H7 (cell line): ENCODE results near the gene PTPRZ1. TPM values are rescaled to one million over a fixed set of nuclear protein-coding genes. Genes with fewer than 3 reads are reported as not detected.

ENCODE experiments used
- DNase-seq: peaks from one replicate; pipeline ENCODE4 v3.0.0; 2012
- H3K27me3 ChIP-seq: 2 replicates; pipeline ENCODE4 v1.6.0; 2011; ENCODE audit warnings: mild to moderate bottlenecking, low read length; ENCODE audit not compliant: control insufficient read depth, insufficient read depth
- H3K36me3 ChIP-seq: replicated peaks from 2 replicates; pipeline ENCODE4 v1.5.1; 2011; ENCODE audit warnings: low read length; ENCODE audit not compliant: control insufficient read depth, insufficient read depth
- H3K4me3 ChIP-seq: 2 replicates; pipeline ENCODE4 v1.5.1; 2011; ENCODE audit warnings: low read depth, mild to moderate bottlenecking, control low read depth, low read length, moderate library complexity; ENCODE audit not compliant: insufficient read depth
- total RNA-seq: library from RNA; depleted of rRNA; stranded (reverse); fragments of >200 nt; shearing (Covaris generic); gene quantifications from 2 replicates; pipeline ENCODE4 v1.2.3, GENCODE V29; 2014

The PTPRZ1 gene
- total RNA-seq, 1 experiment from 2014 or later = 49.9 TPM

DNA sequence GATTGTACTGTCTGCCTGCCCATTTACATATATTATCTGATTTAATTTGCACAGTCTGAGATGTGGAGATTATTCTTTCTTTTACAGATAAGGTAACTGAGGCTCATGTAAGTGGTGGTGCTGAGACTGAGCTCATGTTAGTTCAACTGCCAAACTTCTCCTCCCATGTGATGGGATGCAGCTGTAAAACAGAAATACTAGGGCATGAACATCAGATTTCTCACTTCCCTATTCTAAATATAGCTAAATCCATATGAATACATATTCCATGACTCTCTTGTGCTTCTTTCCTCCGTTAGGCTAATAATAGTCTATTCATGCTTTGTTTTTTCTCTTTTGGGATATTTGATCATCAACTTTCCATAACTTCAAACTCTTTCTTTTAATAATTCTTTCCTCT lies 84.7 kb downstream of the PTPRZ1 start:
- DNase-seq = no peak
- Histone ChIP-seq H3K27me3 (no peaks in the 10 kb centered on the region), H3K36me3 (no peaks in the 10 kb centered on the region), H3K4me3 (no peak overlapping the region)

DNA sequence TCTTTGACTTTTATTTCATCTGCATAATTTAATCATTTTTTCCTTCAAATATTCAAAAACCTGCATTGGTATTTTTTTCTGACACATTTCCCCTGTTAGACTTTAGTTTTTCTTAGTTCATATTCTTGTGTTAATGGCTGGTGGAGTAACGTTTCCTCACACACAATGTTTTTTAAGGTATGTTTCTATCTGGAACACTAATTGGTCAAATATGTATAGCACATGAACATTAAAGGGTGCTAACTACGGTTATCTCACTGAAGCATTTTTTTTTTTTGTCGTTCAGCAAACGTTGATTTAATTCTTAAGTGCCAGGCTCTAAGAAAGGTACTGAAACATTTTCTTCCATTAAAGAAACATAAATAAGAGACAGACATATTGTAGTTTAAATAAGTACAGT lies 87.7 kb downstream of the PTPRZ1 start:
- Histone ChIP-seq H3K4me3 (no peak overlapping the region), H3K27me3 (no peaks in the 10 kb centered on the region)
- DNase-seq = no peak

DNA sequence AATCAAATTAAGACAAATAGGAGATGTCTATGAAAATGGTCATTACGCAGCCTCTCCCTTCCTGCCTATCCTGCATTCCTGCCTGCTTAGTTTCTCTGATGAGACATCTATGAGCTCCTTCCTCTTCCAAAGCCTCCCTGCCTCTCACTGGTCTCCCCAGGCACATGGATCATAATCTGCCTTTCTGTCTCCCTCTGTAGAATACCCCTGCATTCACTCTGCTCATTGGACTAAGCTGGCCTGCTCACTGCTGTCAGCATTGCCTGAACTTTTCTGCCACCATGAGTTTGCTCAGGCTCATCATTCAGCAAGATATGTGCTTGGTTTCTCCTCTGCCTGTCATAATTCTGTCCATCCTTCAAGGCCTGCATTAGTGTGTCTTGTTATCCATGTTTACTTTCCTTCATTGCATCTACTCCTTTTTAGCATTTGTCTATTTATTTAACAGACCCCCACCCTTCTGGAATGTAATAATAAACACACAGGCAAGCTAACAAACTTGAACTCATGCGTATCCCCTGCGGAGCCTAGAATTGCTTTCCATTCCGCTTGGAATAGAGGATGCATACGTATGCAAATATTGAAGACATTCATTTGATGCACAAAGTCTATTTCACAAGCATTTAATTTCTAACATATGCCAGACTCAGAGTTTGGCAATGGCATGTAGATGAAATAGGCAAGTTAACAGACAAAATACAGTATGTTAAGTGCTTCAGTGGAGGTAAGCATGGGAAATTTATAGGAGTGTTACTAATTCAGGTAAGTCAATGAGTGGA lies 88.3 kb downstream of the PTPRZ1 start:
- DNase-seq = no peak
- no peaks in the 10 kb centered on the region for H3K27me3 ChIP-seq
- H3K36me3 ChIP-seq = no peaks in the 10 kb centered on the region
- no peak overlapping the region for H3K4me3 ChIP-seq

More for the DNA sequence above, 87.7 kb downstream of the PTPRZ1 start:
- H3K36me3 ChIP-seq = no peaks in the 10 kb centered on the region

DNA sequence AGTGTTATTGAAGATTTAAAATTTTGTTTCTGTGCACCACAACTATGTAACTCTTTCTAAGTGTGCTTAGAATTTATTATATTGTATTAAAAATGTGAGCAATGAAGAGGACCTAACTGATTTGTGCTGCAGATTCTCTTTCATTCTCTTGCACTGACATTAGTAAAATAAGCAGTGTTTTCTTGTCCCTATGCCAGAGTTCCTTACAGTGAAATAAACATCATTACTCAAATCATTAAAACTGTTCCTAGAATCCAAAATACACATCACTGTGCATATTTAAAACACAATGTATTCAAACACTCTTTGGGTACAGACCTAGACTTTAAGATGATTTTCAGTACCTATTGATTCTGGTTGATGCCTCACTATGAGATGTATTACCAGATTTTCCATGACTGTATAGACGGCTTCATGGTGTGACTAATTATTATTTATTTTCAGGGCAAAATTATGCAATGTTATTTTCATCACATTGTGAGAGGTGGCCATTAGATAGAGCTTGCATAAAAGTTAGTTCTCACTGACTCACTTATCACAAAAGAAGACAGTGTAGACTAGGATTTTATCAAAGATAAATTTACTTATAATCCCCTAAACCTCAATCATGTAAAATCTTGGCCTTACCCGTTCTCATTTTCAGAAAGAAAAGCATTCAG lies 93.4 kb downstream of the PTPRZ1 start:
- Histone ChIP-seq H3K27me3 (no peaks in the 10 kb centered on the region), H3K4me3 (no peak overlapping the region), H3K36me3 (0 out of 2 replicates have a peak, but pooled peaks cover 1% of the 10 kb centered on the region)
- no peak for DNase-seq

DNA sequence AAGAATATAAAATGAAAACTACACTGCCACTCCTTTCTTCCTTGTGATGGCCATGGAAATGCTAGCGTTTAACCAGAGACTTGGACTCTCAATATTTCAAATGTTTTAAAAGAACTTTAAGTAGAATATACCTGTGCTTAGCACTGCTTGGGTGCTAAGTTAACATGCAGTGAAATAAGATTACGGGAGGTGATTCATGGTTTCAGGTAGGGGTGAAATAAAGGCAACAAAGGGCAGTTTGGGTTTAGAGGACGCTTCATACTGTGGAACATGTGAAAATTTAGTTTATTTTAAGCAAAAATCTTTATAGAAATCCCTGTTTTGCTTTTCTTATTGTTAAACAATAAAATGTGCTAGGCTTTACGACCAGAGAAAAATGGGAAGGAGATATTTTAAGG lies 94.0 kb downstream of the PTPRZ1 start:
- 0 out of 2 replicates have a peak, but pooled peaks cover 1% of the 10 kb centered on the region for H3K36me3 ChIP-seq
- H3K27me3 ChIP-seq = no peaks in the 10 kb centered on the region
- no peak for DNase-seq
- no peak overlapping the region for H3K4me3 ChIP-seq

DNA sequence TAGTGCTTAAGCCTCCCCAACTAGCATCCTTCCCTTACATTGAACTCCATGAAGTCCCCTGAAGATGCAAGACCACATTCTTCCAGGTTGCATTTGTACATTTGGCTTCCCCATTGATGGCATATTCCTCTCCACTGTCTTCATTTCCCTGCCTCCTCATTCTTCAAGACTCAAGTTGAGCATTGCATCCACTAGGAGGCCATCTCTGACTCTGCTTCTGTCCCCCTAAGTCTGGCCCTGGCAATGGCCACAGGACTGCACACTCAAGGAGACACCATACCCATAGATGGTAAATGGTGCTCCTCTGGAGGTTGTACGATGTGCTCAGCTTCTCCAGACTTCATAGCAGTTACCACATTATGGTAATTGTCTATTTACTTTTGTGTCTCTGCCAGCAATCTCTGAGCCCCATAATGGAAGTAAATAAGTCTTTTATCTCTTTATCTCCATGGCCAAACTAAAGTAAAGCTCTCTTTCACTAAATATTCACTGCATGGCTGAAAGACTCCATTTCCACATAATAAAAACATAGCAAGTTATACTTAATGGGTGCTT lies 112.6 kb downstream of the PTPRZ1 start:
- H3K27me3 ChIP-seq = no peaks in the 10 kb centered on the region
- DNase-seq = no peak
- H3K4me3 ChIP-seq = no peak overlapping the region
- H3K36me3 ChIP-seq = peaks cover 3% of the 10 kb centered on the region

DNA sequence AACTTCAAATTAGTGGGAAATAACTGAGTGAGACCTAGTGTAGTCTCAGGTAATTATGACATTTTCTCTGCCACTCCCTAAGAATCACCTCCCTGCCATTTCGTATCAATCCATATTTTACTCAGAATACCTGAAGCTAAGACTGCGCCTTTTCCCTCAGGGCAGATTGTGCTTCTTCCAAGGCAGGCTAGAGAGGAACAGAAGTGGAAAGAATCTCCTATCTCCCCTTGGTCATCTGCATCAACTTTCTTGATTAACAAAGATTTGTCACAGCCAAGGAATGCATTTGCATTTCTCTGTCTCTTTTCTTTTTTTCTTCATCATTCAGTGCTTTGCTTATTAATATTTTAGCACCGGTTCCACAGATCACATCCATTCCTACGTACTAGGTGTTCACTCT lies 119.1 kb downstream of the PTPRZ1 start:
- DNase-seq = no peak
- H3K27me3 ChIP-seq = no peaks in the 10 kb centered on the region
- peaks cover 4% of the 10 kb centered on the region; the same call in 1 of the 2 replicates for H3K36me3 ChIP-seq
- H3K4me3 ChIP-seq = no peak overlapping the region

DNA sequence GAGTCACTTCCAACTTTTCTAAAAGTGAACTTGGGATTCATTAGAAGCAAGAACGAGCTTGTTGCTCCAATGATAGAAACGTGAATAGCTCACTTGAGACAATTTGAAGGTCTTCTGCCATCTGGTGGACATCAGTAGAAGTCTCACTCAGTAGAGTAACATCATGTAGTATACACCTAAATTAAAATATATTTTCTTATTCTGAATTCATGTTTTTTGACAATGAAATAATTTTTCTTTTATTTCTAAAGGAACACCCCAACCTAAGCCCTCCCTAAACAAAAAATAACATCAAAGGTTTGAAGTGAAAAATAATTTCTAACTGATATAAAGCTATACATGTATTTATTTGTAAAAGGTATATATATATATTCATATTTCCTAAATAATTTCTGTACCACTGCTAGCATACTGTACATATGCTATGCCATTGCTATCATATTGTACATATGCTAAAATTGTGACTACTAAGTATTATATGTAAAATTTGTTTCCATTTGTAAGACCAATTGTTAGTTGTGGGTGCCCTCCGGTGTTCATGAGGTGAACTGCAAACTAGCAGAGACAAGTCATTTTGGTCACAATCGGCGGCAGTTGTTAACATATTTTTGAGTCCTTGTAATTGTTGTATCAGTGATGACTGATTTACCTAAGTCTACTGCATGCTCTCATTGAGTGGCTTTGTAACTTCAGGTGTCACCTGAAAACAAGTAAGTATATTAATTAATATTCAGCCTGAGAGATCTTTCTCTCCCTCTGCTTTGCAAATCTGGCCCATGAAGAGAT lies 121.9 kb downstream of the PTPRZ1 start:
- no peak overlapping the region for H3K4me3 ChIP-seq
- DNase-seq = peak; percentile 58
- peaks cover 4% of the 10 kb centered on the region; the same call in 1 of the 2 replicates for H3K36me3 ChIP-seq
- H3K27me3 ChIP-seq = no peaks in the 10 kb centered on the region

DNA sequence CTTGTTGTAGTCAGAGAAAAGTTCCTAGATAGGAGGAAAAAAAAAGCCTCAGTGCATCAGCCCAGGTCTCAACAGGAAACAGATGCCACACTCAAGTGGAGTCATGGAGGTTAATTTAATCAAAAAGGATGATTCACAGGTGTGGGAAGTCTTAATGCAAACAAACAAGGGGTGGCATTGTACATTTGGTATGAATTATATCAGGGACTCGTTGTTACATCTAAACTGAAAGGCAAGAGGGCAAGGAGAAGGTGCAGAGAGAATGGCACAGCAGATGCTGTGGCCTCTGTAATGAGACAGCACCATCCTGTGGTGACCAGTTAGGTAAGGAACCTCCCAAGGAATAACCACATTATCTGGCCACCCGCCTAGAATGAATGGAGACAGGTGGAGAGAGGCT lies 133.7 kb downstream of the PTPRZ1 start:
- H3K4me3 ChIP-seq = no peak overlapping the region
- peaks cover 10% of the 10 kb centered on the region for H3K36me3 ChIP-seq
- H3K27me3 ChIP-seq = no peaks in the 10 kb centered on the region
- no peak for DNase-seq

DNA sequence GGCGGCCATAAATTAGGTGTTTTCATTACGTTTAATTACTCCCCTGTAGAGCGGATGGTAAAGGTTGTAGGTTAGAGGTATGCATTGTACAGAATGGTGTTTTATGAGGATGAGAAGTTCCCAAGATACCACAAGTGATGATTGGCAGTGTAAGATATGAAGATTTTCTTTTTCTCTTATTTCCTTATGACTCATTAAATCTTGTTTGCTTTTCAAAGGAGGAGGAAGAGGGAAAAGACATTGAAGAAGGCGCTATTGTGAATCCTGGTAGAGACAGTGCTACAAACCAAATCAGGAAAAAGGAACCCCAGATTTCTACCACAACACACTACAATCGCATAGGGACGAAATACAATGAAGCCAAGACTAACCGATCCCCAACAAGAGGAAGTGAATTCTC lies 137.2 kb downstream of the PTPRZ1 start:
- no peak for DNase-seq
- no peaks in the 10 kb centered on the region for H3K27me3 ChIP-seq
- H3K4me3 ChIP-seq = no peak overlapping the region
- H3K36me3 ChIP-seq = peaks cover 16% of the 10 kb centered on the region

DNA sequence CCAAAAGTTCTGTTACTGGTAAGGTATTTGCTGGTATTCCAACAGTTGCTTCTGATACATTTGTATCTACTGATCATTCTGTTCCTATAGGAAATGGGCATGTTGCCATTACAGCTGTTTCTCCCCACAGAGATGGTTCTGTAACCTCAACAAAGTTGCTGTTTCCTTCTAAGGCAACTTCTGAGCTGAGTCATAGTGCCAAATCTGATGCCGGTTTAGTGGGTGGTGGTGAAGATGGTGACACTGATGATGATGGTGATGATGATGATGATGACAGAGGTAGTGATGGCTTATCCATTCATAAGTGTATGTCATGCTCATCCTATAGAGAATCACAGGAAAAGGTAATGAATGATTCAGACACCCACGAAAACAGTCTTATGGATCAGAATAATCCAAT lies 140.1 kb downstream of the PTPRZ1 start:
- no peak for DNase-seq
- Histone ChIP-seq H3K27me3 (no peaks in the 10 kb centered on the region), H3K36me3 (peaks cover 16% of the 10 kb centered on the region), H3K4me3 (no peak overlapping the region)

DNA sequence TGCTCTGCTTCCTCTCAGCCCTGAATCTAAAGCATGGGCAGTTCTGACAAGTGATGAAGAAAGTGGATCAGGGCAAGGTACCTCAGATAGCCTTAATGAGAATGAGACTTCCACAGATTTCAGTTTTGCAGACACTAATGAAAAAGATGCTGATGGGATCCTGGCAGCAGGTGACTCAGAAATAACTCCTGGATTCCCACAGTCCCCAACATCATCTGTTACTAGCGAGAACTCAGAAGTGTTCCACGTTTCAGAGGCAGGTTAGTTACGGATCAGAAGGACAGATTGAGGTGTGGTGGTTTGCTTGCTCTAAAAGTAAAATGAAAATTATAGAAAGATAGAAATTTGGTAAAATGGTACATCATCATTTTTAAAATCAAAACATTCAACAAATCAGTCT lies 140.7 kb downstream of the PTPRZ1 start:
- no peaks in the 10 kb centered on the region for H3K27me3 ChIP-seq

DNA sequence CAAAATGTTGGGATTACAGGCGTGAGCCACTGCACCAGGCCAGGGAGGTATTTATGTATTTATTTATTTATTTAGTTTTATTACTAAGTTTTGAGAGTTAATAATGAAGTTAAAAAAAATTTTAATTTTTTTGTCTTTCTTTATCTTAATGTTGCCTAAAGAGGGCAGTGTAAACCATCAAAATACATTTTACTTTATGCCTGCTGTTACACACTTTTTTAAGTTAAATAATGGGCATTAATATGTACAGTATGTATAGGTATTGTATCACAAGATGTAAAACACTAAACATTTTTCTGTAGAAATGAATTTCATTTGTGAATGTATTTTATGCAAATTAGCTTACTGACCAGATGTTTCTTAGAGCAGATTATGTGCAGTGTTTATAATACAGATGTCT lies 141.7 kb downstream of the PTPRZ1 start:
- peaks cover 16% of the 10 kb centered on the region for H3K36me3 ChIP-seq
- no peak for DNase-seq
- H3K27me3 ChIP-seq = no peaks in the 10 kb centered on the region
- H3K4me3 ChIP-seq = no peak overlapping the region

More for the DNA sequence above, 140.7 kb downstream of the PTPRZ1 start:
- Histone ChIP-seq H3K36me3 (peaks cover 16% of the 10 kb centered on the region), H3K4me3 (no peak overlapping the region)
- DNase-seq = no peak

DNA sequence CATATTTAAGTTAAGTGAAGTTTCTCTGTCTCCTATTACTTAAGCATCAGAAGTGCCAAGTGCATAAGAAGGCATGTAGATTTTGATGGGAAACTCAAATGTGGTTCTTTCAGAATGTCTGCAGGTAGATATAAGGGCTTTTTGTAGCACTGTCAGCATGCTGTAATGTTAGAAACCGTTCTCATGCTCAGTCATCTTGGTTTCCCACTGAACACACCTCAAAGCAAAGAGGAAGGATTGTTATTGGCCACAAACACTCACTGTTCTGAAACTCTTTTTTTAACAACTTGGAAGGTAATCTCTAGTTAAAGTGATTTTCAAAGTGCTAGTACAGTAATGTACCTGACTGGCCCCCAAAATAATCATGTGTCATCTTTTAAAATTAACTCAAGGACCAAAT lies 145.1 kb downstream of the PTPRZ1 start:
- Histone ChIP-seq H3K36me3 (peaks cover 3% of the 10 kb centered on the region), H3K27me3 (no peaks in the 10 kb centered on the region), H3K4me3 (no peak overlapping the region)
- DNase-seq = no peak
